Measurements from ENCODE around the gene PHLPP1.

PHLPP1 gene

GRCh38 chr18:62987859-62988258 lies 272.5 kb downstream of the PHLPP1 start:
- no peak for ATAC-seq

GRCh38 chr18:62988471-62988870 lies 273.1 kb downstream of the PHLPP1 start:
- TF ChIP-seq ARNTL (CRISPR knock-in tag; IDR thresholded peaks at IDR 0.05; ENCODE audit: borderline replicate concordance, low read depth) (no peak), OSR1 (CRISPR knock-in tag; IDR thresholded peaks at IDR 0.05) (no peak)
- ATAC-seq, result no peak

More at GRCh38 chr18:62987859-62988258, 272.5 kb downstream of the PHLPP1 start:
- TF ChIP-seq ZFP30 (CRISPR knock-in tag; IDR thresholded peaks at IDR 0.05) (no peak), RARB (CRISPR knock-in tag; IDR thresholded peaks at IDR 0.05) (no peak), ZNF8 (CRISPR knock-in tag; IDR thresholded peaks at IDR 0.05) (no peak), BACH2 (CRISPR knock-in tag; IDR thresholded peaks at IDR 0.05; ENCODE audit: borderline replicate concordance) (no peak), TSHZ2 (CRISPR knock-in tag; IDR thresholded peaks at IDR 0.05) (no peak), CSRNP3 (CRISPR knock-in tag; IDR thresholded peaks at IDR 0.05) (no peak), POU6F1 (CRISPR knock-in tag; IDR thresholded peaks at IDR 0.05; ENCODE audit: borderline replicate concordance, low read depth) (no peak), ISL1 (CRISPR knock-in tag; IDR thresholded peaks at IDR 0.05) (no peak), ZC3H10 (CRISPR knock-in tag; IDR thresholded peaks at IDR 0.05) (no peak), PPARA (CRISPR knock-in tag; IDR thresholded peaks at IDR 0.05; ENCODE audit: borderline replicate concordance) (no peak), ZFP3 (CRISPR knock-in tag; IDR thresholded peaks at IDR 0.05) (no peak), OSR1 (CRISPR knock-in tag; IDR thresholded peaks at IDR 0.05) (no peak), ZNF70 (CRISPR knock-in tag; IDR thresholded peaks at IDR 0.05) (no peak), SNAI2 (CRISPR knock-in tag; IDR thresholded peaks at IDR 0.05) (no peak), PATZ1 (CRISPR knock-in tag; IDR thresholded peaks at IDR 0.05; ENCODE audit: borderline replicate concordance) (no peak), GLIS3 (CRISPR knock-in tag; IDR thresholded peaks at IDR 0.05) (no peak), TOX (CRISPR knock-in tag; IDR thresholded peaks at IDR 0.05; ENCODE audit: borderline replicate concordance) (no peak), TCF4 (CRISPR knock-in tag; IDR thresholded peaks at IDR 0.05; ENCODE audit: borderline replicate concordance) (no peak), CSDC2 (CRISPR knock-in tag; IDR thresholded peaks at IDR 0.05) (no peak)

- ATAC-seq, result no peak
- TF ChIP-seq ARNTL (CRISPR knock-in tag; IDR thresholded peaks at IDR 0.05; ENCODE audit: borderline replicate concordance, low read depth) (no peak), OSR1 (CRISPR knock-in tag; IDR thresholded peaks at IDR 0.05) (no peak), CSDC2 (CRISPR knock-in tag; IDR thresholded peaks at IDR 0.05) (no peak), PATZ1 (CRISPR knock-in tag; IDR thresholded peaks at IDR 0.05; ENCODE audit: borderline replicate concordance) (no peak), ZNF70 (CRISPR knock-in tag; IDR thresholded peaks at IDR 0.05) (no peak), ESRRG (CRISPR knock-in tag; IDR thresholded peaks at IDR 0.05) (no peak), ISL1 (CRISPR knock-in tag; IDR thresholded peaks at IDR 0.05) (no peak), BACH2 (CRISPR knock-in tag; IDR thresholded peaks at IDR 0.05; ENCODE audit: borderline replicate concordance) (no peak), RARB (CRISPR knock-in tag; IDR thresholded peaks at IDR 0.05) (no peak), ZNF8 (CRISPR knock-in tag; IDR thresholded peaks at IDR 0.05) (no peak), ZNF565 (CRISPR knock-in tag; conservative IDR thresholded peaks at IDR 0.05; ENCODE audit: low read depth) (no peak), GLIS3 (CRISPR knock-in tag; IDR thresholded peaks at IDR 0.05) (no peak), ZFP3 (CRISPR knock-in tag; IDR thresholded peaks at IDR 0.05) (no peak), POU6F1 (CRISPR knock-in tag; IDR thresholded peaks at IDR 0.05; ENCODE audit: borderline replicate concordance, low read depth) (no peak), ZFP30 (CRISPR knock-in tag; IDR thresholded peaks at IDR 0.05) (no peak), TOX (CRISPR knock-in tag; IDR thresholded peaks at IDR 0.05; ENCODE audit: borderline replicate concordance) (no peak), TSHZ2 (CRISPR knock-in tag; IDR thresholded peaks at IDR 0.05) (no peak)
Measured at GRCh38 chr18:62989195-62989594, 273.9 kb downstream of the PHLPP1 start.

Data from SK-N-SH treated with all-trans-retinoic acid at 6 μM for 48 hours (cell line).